NCI-H524 treated with DMSO at 0.1 percent for 48 hours (cell line): ENCODE measurements around the gene JMJD6.

Experiments
- DNase-seq: peaks from one replicate; lab custom pipeline; 2025; lab: John Stamatoyannopoulos, UW

Gene JMJD6

GRCh38 chr17:76697702-76698465, 28.5 kb downstream of the JMJD6 start:
- DNase-seq, result no peak

- no peak for DNase-seq
Observed at GRCh38 chr17:76696763-76697701, 29.4 kb downstream of the JMJD6 start.

- no peak for DNase-seq
Observed at GRCh38 chr17:76695059-76695831, 31.2 kb downstream of the JMJD6 start.

- no peak for DNase-seq
Observed at GRCh38 chr17:76691379-76692191, 34.8 kb downstream of the JMJD6 start.

- DNase-seq, result no peak
Observed at GRCh38 chr17:76690596-76691280, 35.7 kb downstream of the JMJD6 start.

GRCh38 chr17:76689859-76690258, 36.5 kb downstream of the JMJD6 start:
- DNase-seq, result no peak

GRCh38 chr17:76688165-76688622, 38.2 kb downstream of the JMJD6 start:
- DNase-seq, result no peak

GRCh38 chr17:76687298-76688164, 38.9 kb downstream of the JMJD6 start:
- DNase-seq, result no peak

GRCh38 chr17:76686538-76687297, 39.7 kb downstream of the JMJD6 start:
- DNase-seq, result no peak

- DNase-seq, result no peak
Observed at GRCh38 chr17:76685846-76686245, 40.6 kb downstream of the JMJD6 start.

GRCh38 chr17:76685366-76685765, 41.0 kb downstream of the JMJD6 start:
- no peak for DNase-seq

GRCh38 chr17:76684756-76685155, 41.6 kb downstream of the JMJD6 start:
- DNase-seq, result no peak

- DNase-seq, result no peak
Observed at GRCh38 chr17:76683921-76684745, 42.3 kb downstream of the JMJD6 start.

GRCh38 chr17:76683011-76683755, 43.2 kb downstream of the JMJD6 start:
- DNase-seq, result peak; percentile 24

- no peak for DNase-seq
Observed at GRCh38 chr17:76682296-76682695, 44.1 kb downstream of the JMJD6 start.

- peak; percentile 68 for DNase-seq
Observed at GRCh38 chr17:76681222-76682137, 44.9 kb downstream of the JMJD6 start.
